HepG2 (cell line): ENCODE results near the gene BUD23. TPM values are rescaled to one million over a fixed set of nuclear protein-coding genes. Genes with fewer than 3 reads are reported as not detected.

Experiments used
- ARNT ChIP-seq: fragments of 450-650 bp; IDR thresholded peaks from 2 replicates; pipeline ENCODE4 v1.6.1; 2017
- CBX1 ChIP-seq: IDR thresholded peaks from one replicate; pipeline ENCODE4 v1.6.1; 2016; ENCODE audit warnings: antibody characterized with exemption, low read depth
- DNMT1 ChIP-seq: sonication (generic); formaldehyde crosslinking; IDR thresholded peaks from 2 replicates; pipeline ENCODE4 v1.5.1; 2020; ENCODE audit warnings: mild to moderate bottlenecking, missing genetic modification reagents
- EHMT2 ChIP-seq: fragments of 200-600 bp; sonication (generic); IDR thresholded peaks from 2 replicates; pipeline ENCODE4 v1.7.0; 2017; ENCODE audit warnings: antibody characterized with exemption, low read depth, low read length, borderline replicate concordance
- GABPA ChIP-seq, 2 experiments: IDR thresholded peaks; 2 replicates each; pipeline ENCODE4 v1.6.1; 2011 to 2016; ENCODE audit warnings: low read depth in 2 of 2, low read length in 1 of 2, missing biosample characterization in 1 of 2, missing genetic modification characterization in 1 of 2
- HNF4G ChIP-seq, 2 experiments: sonication (generic) in 1 of 2; formaldehyde crosslinking in 1 of 2; IDR thresholded peaks; 2 replicates each; pipeline versions ENCODE4 v1.4.0 to v1.6.1; 2011 to 2020; ENCODE audit warnings: borderline replicate concordance in 2 of 2, low read depth in 2 of 2, mild to moderate bottlenecking in 2 of 2, low read length in 1 of 2, missing genetic modification reagents in 1 of 2, moderate library complexity in 1 of 2
- HNRNPLL ChIP-seq: fragments of 200-400 bp; formaldehyde crosslinking; IDR thresholded peaks from 2 replicates; pipeline ENCODE4 v1.6.1; 2017; ENCODE audit warnings: mild to moderate bottlenecking, low read depth, low read length; ENCODE audit not compliant: poor library complexity, severe bottlenecking
- KAT8 ChIP-seq: IDR thresholded peaks from 2 replicates; pipeline ENCODE4 v1.6.1; 2016; ENCODE audit warnings: missing genetic modification reagents, missing compliant biosample characterization
- RARA ChIP-seq: IDR thresholded peaks from 2 replicates; pipeline ENCODE4 v1.6.1; 2016; ENCODE audit warnings: missing genetic modification reagents, missing compliant biosample characterization
- RBM39 ChIP-seq: fragments of 200-400 bp; formaldehyde crosslinking; IDR thresholded peaks from one replicate; pipeline ENCODE4 v1.6.1; 2018; ENCODE audit warnings: antibody characterized with exemption, mild to moderate bottlenecking, low read depth, low read length; ENCODE audit not compliant: poor library complexity, severe bottlenecking
- RFX3 ChIP-seq: IDR thresholded peaks from 2 replicates; pipeline ENCODE4 v1.6.1; 2016; ENCODE audit warnings: missing biosample characterization, missing genetic modification reagents
- SNAI1 ChIP-seq: sonication (generic); formaldehyde crosslinking; IDR thresholded peaks from 2 replicates; pipeline ENCODE4 v1.5.0; 2020; ENCODE audit warnings: mild to moderate bottlenecking, missing genetic modification reagents, borderline replicate concordance
- SP140L ChIP-seq: sonication (generic); formaldehyde crosslinking; IDR thresholded peaks from 2 replicates; pipeline ENCODE4 v1.4.0; 2020; ENCODE audit warnings: missing genetic modification reagents, borderline replicate concordance
- TBP ChIP-seq: sonication (generic); formaldehyde crosslinking; IDR thresholded peaks from 2 replicates; pipeline ENCODE4 v1.5.0; 2020; ENCODE audit warnings: missing genetic modification reagents
- TEAD3 ChIP-seq: optimal IDR thresholded peaks from 2 replicates; pipeline ENCODE3; 2016; ENCODE audit warnings: borderline replicate concordance
- ZNF329 ChIP-seq: sonication (generic); formaldehyde crosslinking; IDR thresholded peaks from 2 replicates; pipeline ENCODE4 v1.9.0; 2021; ENCODE audit warnings: low read depth, mild to moderate bottlenecking, missing genetic modification reagents
- ZNF343 ChIP-seq: sonication (generic); formaldehyde crosslinking; IDR thresholded peaks from 2 replicates; pipeline ENCODE4 v1.4.0; 2020; ENCODE audit warnings: mild to moderate bottlenecking, missing genetic modification reagents
- ZNF543 ChIP-seq: sonication (generic); formaldehyde crosslinking; IDR thresholded peaks from 2 replicates; pipeline ENCODE4 v1.4.0; 2020; ENCODE audit warnings: mild to moderate bottlenecking, missing genetic modification reagents
- ZNF552 ChIP-seq: sonication (generic); formaldehyde crosslinking; IDR thresholded peaks from 2 replicates; pipeline ENCODE4 v1.9.0; 2022; ENCODE audit warnings: missing genetic modification reagents, mild to moderate bottlenecking, borderline replicate concordance
- ZNF556 ChIP-seq: sonication (generic); formaldehyde crosslinking; IDR thresholded peaks from 2 replicates; pipeline ENCODE4 v1.4.0; 2020; ENCODE audit warnings: mild to moderate bottlenecking, missing genetic modification reagents, borderline replicate concordance
- ZNF75D ChIP-seq: sonication (generic); formaldehyde crosslinking; IDR thresholded peaks from 2 replicates; pipeline ENCODE4 v1.8.1; 2023; ENCODE audit warnings: missing genetic modification reagents, mild to moderate bottlenecking, borderline replicate concordance
- polyA plus RNA-seq, 8 experiments: library from polyadenylated mRNA; depleted of rRNA in 3 of 8; stranded (reverse) in 7 of 8; unstranded in 1 of 8; fragments of >200 nt; fragmentation: Illumina TruSeq in 4 of 8; extraction: Trizol in 4 of 8; gene quantifications; 2 replicates each; pipeline versions ENCODE4 v1.2.1 to v1.2.3, GENCODE V29; 2011 to 2016; ENCODE audit warnings: low read depth in 4 of 8, missing spikeins in 1 of 8, mixed read lengths in 1 of 8; ENCODE audit not compliant: insufficient read depth in 1 of 8
- total RNA-seq, 5 experiments: library from RNA; depleted of rRNA; stranded (reverse); fragments of >200 nt; fragmentation: Illumina TruSeq; extraction: Trizol; gene quantifications; 2 replicates each; pipeline ENCODE4 v1.2.3, GENCODE V29; 2016; ENCODE audit warnings: low read depth in 1 of 5
- TF ChIP-seq, protein P1 (sequence below): IDR thresholded peaks from 2 replicates; pipeline ENCODE4 v1.6.1; 2016; ENCODE audit warnings: missing genetic modification reagents, missing compliant biosample characterization
- TF ChIP-seq, protein P2 (sequence below): sonication (generic); formaldehyde crosslinking; IDR thresholded peaks from 2 replicates; pipeline ENCODE4 v1.5.1; 2020; ENCODE audit warnings: mild to moderate bottlenecking, missing genetic modification reagents, borderline replicate concordance
- TF ChIP-seq, protein P3 (sequence below): sonication (generic); formaldehyde crosslinking; IDR thresholded peaks from 2 replicates; pipeline ENCODE4 v1.5.1; 2020; ENCODE audit warnings: mild to moderate bottlenecking, missing genetic modification reagents, moderate library complexity
- TF ChIP-seq, protein P4 (sequence below): sonication (generic); formaldehyde crosslinking; IDR thresholded peaks from 2 replicates; pipeline ENCODE4 v1.4.0; 2020; ENCODE audit warnings: missing genetic modification reagents
- TF ChIP-seq, protein P5 (sequence below): sonication (generic); formaldehyde crosslinking; IDR thresholded peaks from 2 replicates; pipeline ENCODE4 v1.5.1; 2020; ENCODE audit warnings: missing genetic modification reagents, mild to moderate bottlenecking, borderline replicate concordance

Gene BUD23
- total and polyA plus RNA-seq, 2 of the 13 experiments (the other 11 are each of a cell fraction or from before 2014, with no cell fraction given): 47.5 to 54.5 TPM

DNA sequence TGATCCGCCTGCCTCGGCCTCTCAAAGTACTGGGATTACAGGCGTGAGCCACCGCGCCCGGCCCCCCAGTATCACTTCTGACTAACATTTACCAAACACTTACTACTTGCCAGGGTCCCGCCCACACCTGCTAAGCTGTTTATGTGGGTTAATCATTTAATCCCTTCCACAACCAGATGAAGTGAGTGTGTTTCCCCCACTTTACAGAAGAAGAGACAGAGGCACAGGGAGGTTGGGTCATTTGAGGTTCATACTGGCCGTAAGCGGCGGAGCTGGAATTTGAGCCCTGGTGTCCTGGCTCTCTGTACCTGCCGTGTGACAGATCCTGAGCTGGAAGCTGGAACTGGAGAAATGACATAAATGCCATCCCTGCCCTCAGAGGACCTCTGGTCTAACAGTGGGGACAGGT is 30.9 kb upstream of the BUD23 start (continued):
- TF ChIP-seq, protein P1, sequence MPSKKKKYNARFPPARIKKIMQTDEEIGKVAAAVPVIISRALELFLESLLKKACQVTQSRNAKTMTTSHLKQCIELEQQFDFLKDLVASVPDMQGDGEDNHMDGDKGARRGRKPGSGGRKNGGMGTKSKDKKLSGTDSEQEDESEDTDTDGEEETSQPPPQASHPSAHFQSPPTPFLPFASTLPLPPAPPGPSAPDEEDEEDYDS (CRISPR knock-in tag): no peak
- TF ChIP-seq SP140L (CRISPR knock-in tag) (no peak), ZNF552 (CRISPR knock-in tag) (no peak), TEAD3 (CRISPR knock-in tag) (peak; percentile 72), TBP (CRISPR knock-in tag) (no peak), EHMT2 (no peak), ZNF556 (CRISPR knock-in tag) (no peak), HNRNPLL (no peak), ZNF343 (no peak), HNF4G (IDR thresholded peaks at IDR 0.05; ENCODE audit: borderline replicate concordance, low read depth, low read length) (0 out of 2 replicates have a peak, but pooled peaks have one; percentile 6), HNF4G (CRISPR knock-in tag; IDR thresholded peaks at IDR 0.05; ENCODE audit: borderline replicate concordance, low read depth) (no peak), RBM39 (no peak), ZNF75D (CRISPR knock-in tag) (no peak), KAT8 (CRISPR knock-in tag) (no peak), ZNF329 (CRISPR knock-in tag) (no peak), SNAI1 (no peak), DNMT1 (CRISPR knock-in tag) (no peak), CBX1 (no peak), RARA (CRISPR knock-in tag) (peak; percentile 52), ARNT (no peak), GABPA (IDR thresholded peaks at IDR 0.05; ENCODE audit: low read depth, low read length) (no peak), GABPA (CRISPR knock-in tag; IDR thresholded peaks at IDR 0.05; ENCODE audit: low read depth) (no peak), RFX3 (CRISPR knock-in tag) (no peak), ZNF543 (CRISPR knock-in tag) (no peak)
- TF ChIP-seq, protein P2, sequence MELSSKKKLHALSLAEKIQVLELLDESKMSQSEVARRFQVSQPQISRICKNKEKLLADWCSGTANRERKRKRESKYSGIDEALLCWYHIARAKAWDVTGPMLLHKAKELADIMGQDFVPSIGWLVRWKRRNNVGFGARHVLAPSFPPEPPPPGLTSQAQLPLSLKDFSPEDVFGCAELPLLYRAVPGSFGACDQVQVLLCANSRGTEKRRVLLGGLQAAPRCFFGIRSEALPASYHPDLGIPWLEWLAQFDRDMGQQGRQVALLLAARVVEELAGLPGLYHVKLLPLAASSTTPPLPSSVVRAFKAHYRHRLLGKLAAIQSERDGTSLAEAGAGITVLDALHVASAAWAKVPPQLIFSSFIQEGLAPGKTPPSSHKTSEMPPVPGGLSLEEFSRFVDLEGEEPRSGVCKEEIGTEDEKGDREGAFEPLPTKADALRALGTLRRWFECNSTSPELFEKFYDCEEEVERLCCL (CRISPR knock-in tag): no peak
- TF ChIP-seq, protein P3, sequence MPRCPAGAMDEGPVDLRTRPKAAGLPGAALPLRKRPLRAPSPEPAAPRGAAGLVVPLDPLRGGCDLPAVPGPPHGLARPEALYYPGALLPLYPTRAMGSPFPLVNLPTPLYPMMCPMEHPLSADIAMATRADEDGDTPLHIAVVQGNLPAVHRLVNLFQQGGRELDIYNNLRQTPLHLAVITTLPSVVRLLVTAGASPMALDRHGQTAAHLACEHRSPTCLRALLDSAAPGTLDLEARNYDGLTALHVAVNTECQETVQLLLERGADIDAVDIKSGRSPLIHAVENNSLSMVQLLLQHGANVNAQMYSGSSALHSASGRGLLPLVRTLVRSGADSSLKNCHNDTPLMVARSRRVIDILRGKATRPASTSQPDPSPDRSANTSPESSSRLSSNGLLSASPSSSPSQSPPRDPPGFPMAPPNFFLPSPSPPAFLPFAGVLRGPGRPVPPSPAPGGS: no peak
- TF ChIP-seq, protein P4, sequence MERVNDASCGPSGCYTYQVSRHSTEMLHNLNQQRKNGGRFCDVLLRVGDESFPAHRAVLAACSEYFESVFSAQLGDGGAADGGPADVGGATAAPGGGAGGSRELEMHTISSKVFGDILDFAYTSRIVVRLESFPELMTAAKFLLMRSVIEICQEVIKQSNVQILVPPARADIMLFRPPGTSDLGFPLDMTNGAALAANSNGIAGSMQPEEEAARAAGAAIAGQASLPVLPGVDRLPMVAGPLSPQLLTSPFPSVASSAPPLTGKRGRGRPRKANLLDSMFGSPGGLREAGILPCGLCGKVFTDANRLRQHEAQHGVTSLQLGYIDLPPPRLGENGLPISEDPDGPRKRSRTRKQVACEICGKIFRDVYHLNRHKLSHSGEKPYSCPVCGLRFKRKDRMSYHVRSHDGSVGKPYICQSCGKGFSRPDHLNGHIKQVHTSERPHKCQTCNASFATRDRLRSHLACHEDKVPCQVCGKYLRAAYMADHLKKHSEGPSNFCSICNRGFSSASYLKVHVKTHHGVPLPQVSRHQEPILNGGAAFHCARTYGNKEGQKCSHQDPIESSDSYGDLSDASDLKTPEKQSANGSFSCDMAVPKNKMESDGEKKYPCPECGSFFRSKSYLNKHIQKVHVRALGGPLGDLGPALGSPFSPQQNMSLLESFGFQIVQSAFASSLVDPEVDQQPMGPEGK (CRISPR knock-in tag): no peak
- TF ChIP-seq, protein P5, sequence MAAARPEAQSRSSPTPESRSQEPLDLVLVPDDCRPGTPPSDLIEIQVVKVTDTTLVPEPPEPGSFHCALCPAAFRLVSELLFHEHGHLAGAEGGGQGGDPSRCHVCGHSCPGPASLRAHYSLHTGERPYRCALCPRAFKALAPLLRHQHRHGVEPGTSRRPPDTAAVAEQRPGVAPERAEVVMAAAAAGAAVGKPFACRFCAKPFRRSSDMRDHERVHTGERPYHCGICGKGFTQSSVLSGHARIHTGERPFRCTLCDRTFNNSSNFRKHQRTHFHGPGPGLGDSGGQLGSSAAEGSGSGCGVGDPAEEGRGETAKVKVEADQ: no peak
